HEK293 (cell line): ENCODE measurements around the gene SLC37A4.
"Not testable (repeated sequence)": the region's sequence is repeated elsewhere in the genome, so short reads cannot be mapped to it uniquely, and the experiment has no call there.

ENCODE experiments used
- CTCF ChIA-PET: fragments of 350-600 bp; formaldehyde crosslinking; extraction: SDS; loops from one replicate; lab custom pipeline; 2021; ENCODE audit warnings: antibody characterized with exemption; lab: Yijun Ruan, JAX
- POLR2A ChIA-PET: fragments of 300-600 bp; formaldehyde crosslinking; extraction: SDS; loops from one replicate; lab custom pipeline; 2020; ENCODE audit warnings: antibody characterized with exemption, inconsistent platforms; lab: Yijun Ruan, JAX
- H3K27ac ChIP-seq: fragments of 200-500 bp; sonication (Bioruptor generic); 2 replicates; pipeline ENCODE4 v1.5.1; 2014; ENCODE audit warnings: low read depth, low read length, control low read depth, inconsistent platforms; ENCODE audit errors: extremely low read depth
- H3K36me3 ChIP-seq, 2 experiments: fragments of 200-500 bp in 1 of 2; sonication (Bioruptor generic) in 1 of 2; 1 replicate in 1 of 2; 2 replicates in 1 of 2; pipeline ENCODE4 v1.5.1; 2014 to 2017; ENCODE audit warnings: inconsistent platforms in 2 of 2, low read length in 2 of 2; ENCODE audit not compliant: control insufficient read depth in 2 of 2, insufficient read depth in 1 of 2
- H3K4me1 ChIP-seq: fragments of 200-500 bp; sonication (Bioruptor generic); 2 replicates; pipeline ENCODE4 v1.5.1; 2014; ENCODE audit warnings: mild to moderate bottlenecking, low read length, inconsistent platforms; ENCODE audit not compliant: control insufficient read depth, insufficient read depth
- H3K4me3 ChIP-seq: 2 replicates; pipeline ENCODE4 v1.5.1; 2011; ENCODE audit warnings: low read depth, mild to moderate bottlenecking, control low read depth, low read length, moderate library complexity
- H3K9me3 ChIP-seq: fragments of 200-500 bp; sonication (Bioruptor generic); 2 replicates; pipeline ENCODE4 v1.5.1; 2014; ENCODE audit warnings: low read depth, low read length, inconsistent platforms; ENCODE audit not compliant: control insufficient read depth, insufficient read depth
- EGR2 ChIP-seq: fragments of 450-650 bp; formaldehyde crosslinking; IDR thresholded peaks from 2 replicates; pipeline ENCODE4 v1.5.1; 2016; ENCODE audit warnings: low read depth, missing biosample characterization, missing genetic modification characterization
- FEZF1 ChIP-seq: fragments of 450-650 bp; formaldehyde crosslinking; IDR thresholded peaks from 2 replicates; pipeline ENCODE4 v1.5.1; 2016; ENCODE audit warnings: missing biosample characterization, missing genetic modification characterization
- GLIS1 ChIP-seq: fragments of 450-650 bp; formaldehyde crosslinking; IDR thresholded peaks from 2 replicates; pipeline ENCODE4 v1.5.1; 2016; ENCODE audit warnings: missing biosample characterization, missing genetic modification characterization
- GLIS2 ChIP-seq: fragments of 450-650 bp; formaldehyde crosslinking; IDR thresholded peaks from 2 replicates; pipeline ENCODE4 v1.5.1; 2016; ENCODE audit warnings: missing biosample characterization, missing genetic modification characterization
- MZF1 ChIP-seq: fragments of 450-650 bp; formaldehyde crosslinking; IDR thresholded peaks from 2 replicates; pipeline ENCODE4 v1.5.1; 2017; ENCODE audit warnings: missing biosample characterization, missing genetic modification characterization, borderline replicate concordance
- OSR2 ChIP-seq: fragments of 450-650 bp; formaldehyde crosslinking; IDR thresholded peaks from 2 replicates; pipeline ENCODE4 v1.5.1; 2016; ENCODE audit warnings: missing biosample characterization, missing genetic modification characterization
- SCRT1 ChIP-seq: fragments of 450-650 bp; formaldehyde crosslinking; IDR thresholded peaks from 2 replicates; pipeline ENCODE4 v1.5.1; 2016; ENCODE audit warnings: missing biosample characterization, missing genetic modification characterization, borderline replicate concordance
- TRIM28 ChIP-seq: IDR thresholded peaks from 2 replicates; pipeline ENCODE4 v1.6.1; 2011; ENCODE audit warnings: low read length, control low read depth, borderline replicate concordance
- ZBTB17 ChIP-seq: fragments of 450-650 bp; formaldehyde crosslinking; IDR thresholded peaks from 2 replicates; pipeline ENCODE4 v1.5.1; 2016; ENCODE audit warnings: missing biosample characterization, missing genetic modification characterization
- ZNF112 ChIP-seq: fragments of 450-650 bp; formaldehyde crosslinking; IDR thresholded peaks from 2 replicates; pipeline ENCODE4 v1.5.0; 2017; ENCODE audit warnings: missing biosample characterization, missing genetic modification characterization
- ZNF16 ChIP-seq: fragments of 450-650 bp; formaldehyde crosslinking; IDR thresholded peaks from 2 replicates; pipeline ENCODE4 v1.5.1; 2016; ENCODE audit warnings: low read depth, missing biosample characterization, missing genetic modification characterization
- ZNF341 ChIP-seq: fragments of 450-650 bp; formaldehyde crosslinking; IDR thresholded peaks from 2 replicates; pipeline ENCODE4; 2016; ENCODE audit warnings: low read depth, missing biosample characterization, missing genetic modification characterization
- ZNF521 ChIP-seq: fragments of 450-650 bp; formaldehyde crosslinking; IDR thresholded peaks from 2 replicates; pipeline ENCODE4 v1.5.1; 2017; ENCODE audit warnings: missing biosample characterization, mild to moderate bottlenecking, missing genetic modification characterization
- ZNF558 ChIP-seq: fragments of 450-650 bp; formaldehyde crosslinking; IDR thresholded peaks from 2 replicates; pipeline ENCODE4 v1.5.1; 2016; ENCODE audit warnings: missing biosample characterization, missing genetic modification characterization
- ZNF621 ChIP-seq: fragments of 450-650 bp; formaldehyde crosslinking; IDR thresholded peaks from 2 replicates; pipeline ENCODE4 v1.5.1; 2017; ENCODE audit warnings: missing biosample characterization, missing genetic modification characterization
- ZNF629 ChIP-seq: fragments of 450-650 bp; formaldehyde crosslinking; IDR thresholded peaks from 2 replicates; pipeline ENCODE4 v1.5.1; 2017; ENCODE audit warnings: missing biosample characterization, missing genetic modification characterization
- ZNF707 ChIP-seq: fragments of 450-650 bp; formaldehyde crosslinking; IDR thresholded peaks from 2 replicates; pipeline ENCODE4 v1.5.1; 2016; ENCODE audit warnings: missing biosample characterization, missing genetic modification characterization
- ZNF776 ChIP-seq: fragments of 450-650 bp; formaldehyde crosslinking; IDR thresholded peaks from 2 replicates; pipeline ENCODE4 v1.5.0; 2017; ENCODE audit warnings: missing biosample characterization, missing genetic modification characterization, borderline replicate concordance
- ZNF792 ChIP-seq: fragments of 450-650 bp; formaldehyde crosslinking; IDR thresholded peaks from 2 replicates; pipeline ENCODE4 v1.5.1; 2016; ENCODE audit warnings: missing biosample characterization, missing genetic modification characterization
- TF ChIP-seq, protein P1 (sequence below): fragments of 450-650 bp; formaldehyde crosslinking; IDR thresholded peaks from 2 replicates; pipeline ENCODE4 v1.5.1; 2016; ENCODE audit warnings: missing biosample characterization, missing genetic modification characterization
- TF ChIP-seq, protein P2 (sequence below): fragments of 450-650 bp; formaldehyde crosslinking; IDR thresholded peaks from 2 replicates; pipeline ENCODE4 v1.5.1; 2016; ENCODE audit warnings: missing biosample characterization, missing genetic modification characterization

Gene SLC37A4

DNA sequence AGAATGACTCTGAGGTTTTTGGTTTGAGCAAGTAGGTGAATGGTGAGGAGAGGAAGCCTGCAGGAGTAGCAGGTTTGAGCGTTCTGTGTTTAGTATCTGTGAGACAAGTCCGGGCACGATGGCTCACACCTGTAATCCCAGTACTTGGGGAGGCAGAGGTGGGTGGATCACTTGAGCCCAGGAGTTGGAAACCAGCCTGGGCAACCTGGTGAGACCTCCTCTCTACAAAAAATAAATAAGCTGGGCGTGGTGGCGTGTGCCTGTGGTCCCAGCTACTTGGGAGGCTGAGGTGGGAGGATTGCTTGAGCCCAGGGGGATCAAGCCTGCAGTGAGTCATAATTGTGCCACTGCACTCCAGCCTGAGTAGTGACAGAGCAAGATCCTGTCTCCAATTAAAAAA, 42.4 kb downstream of the SLC37A4 start (continued):
- TF ChIP-seq, protein P1, sequence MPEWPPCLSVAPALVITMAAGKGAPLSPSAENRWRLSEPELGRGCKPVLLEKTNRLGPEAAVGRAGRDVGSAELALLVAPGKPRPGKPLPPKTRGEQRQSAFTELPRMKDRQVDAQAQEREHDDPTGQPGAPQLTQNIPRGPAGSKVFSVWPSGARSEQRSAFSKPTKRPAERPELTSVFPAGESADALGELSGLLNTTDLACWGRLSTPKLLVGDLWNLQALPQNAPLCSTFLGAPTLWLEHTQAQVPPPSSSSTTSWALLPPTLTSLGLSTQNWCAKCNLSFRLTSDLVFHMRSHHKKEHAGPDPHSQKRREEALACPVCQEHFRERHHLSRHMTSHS (tag by site-specific recombination): no peak
- TF ChIP-seq GLIS2 (tag by site-specific recombination) (peak; percentile 30; the same call in 1 of the 2 replicates), OSR2 (tag by site-specific recombination) (0 out of 2 replicates have a peak, but pooled peaks have one; percentile 17), TRIM28 (no peak), ZNF558 (tag by site-specific recombination) (no peak), ZNF341 (tag by site-specific recombination) (no peak), ZNF521 (tag by site-specific recombination) (no peak), ZNF792 (tag by site-specific recombination) (no peak), ZNF112 (tag by site-specific recombination) (no peak), FEZF1 (tag by site-specific recombination) (no peak), MZF1 (tag by site-specific recombination) (0 out of 2 replicates have a peak, but pooled peaks have one; percentile 39), SCRT1 (peak; percentile 39; the same call in 1 of the 2 replicates), ZNF707 (tag by site-specific recombination) (no peak), EGR2 (tag by site-specific recombination) (peak; percentile 27; the same call in 1 of the 2 replicates), ZNF629 (tag by site-specific recombination) (no peak), ZNF16 (no peak), ZNF621 (no peak), GLIS1 (tag by site-specific recombination) (peak; percentile 68)
- TF ChIP-seq, protein P2, sequence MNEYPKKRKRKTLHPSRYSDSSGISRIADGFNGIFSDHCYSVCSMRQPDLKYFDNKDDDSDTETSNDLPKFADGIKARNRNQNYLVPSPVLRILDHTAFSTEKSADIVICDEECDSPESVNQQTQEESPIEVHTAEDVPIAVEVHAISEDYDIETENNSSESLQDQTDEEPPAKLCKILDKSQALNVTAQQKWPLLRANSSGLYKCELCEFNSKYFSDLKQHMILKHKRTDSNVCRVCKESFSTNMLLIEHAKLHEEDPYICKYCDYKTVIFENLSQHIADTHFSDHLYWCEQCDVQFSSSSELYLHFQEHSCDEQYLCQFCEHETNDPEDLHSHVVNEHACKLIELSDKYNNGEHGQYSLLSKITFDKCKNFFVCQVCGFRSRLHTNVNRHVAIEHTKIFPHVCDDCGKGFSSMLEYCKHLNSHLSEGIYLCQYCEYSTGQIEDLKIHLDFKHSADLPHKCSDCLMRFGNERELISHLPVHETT (tag by site-specific recombination): no peak

DNA sequence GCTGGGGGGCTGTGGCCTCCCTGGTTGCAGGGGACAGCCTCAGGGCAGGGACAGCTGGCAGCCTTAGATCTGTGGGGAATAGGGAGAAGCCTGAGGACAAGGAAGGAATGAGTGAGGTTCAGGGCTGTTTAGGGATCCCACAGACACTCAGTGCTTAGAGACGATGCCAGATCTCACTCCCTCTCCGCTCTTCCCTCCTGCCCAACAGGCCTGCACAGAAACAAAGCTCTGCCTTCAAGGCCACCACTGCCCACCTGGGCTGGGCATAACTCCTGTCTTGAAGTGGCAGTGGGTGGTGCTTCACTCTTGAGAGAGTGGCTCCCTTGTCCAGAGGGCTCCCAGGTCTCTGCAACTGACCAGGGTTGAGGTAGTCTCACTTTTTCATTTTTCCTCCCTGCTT, 45.9 kb downstream of the SLC37A4 start:
- no peak overlapping the region for H3K4me3 ChIP-seq
- no peak overlapping the region for H3K27ac ChIP-seq
- no peaks in the 10 kb centered on the region for H3K4me1 ChIP-seq
- no peak for TF ChIP-seq ZNF776
- peak; percentile 36; the same call in 1 of the 2 replicates for TF ChIP-seq GLIS1 (tag by site-specific recombination)
- peak; percentile 78 for TF ChIP-seq ZBTB17 (tag by site-specific recombination)
- TF ChIP-seq, all 188 proteins: peak for 2
- ChIA-PET CTCF (interaction anchor here (0.7 kb wide), 1 partner anchor 13 kb away, joined by 3 read pairs; the partner anchor contains the start of gene CENATAC), POLR2A (interaction anchor here (2.6 kb wide), 1 partner anchor 13 kb away, joined by 12 read pairs; the partner anchor contains the start of gene CENATAC)
- H3K9me3 ChIP-seq: no peaks in the 10 kb centered on the region
- H3K36me3 ChIP-seq: no peaks in the 10 kb centered on the region

DNA sequence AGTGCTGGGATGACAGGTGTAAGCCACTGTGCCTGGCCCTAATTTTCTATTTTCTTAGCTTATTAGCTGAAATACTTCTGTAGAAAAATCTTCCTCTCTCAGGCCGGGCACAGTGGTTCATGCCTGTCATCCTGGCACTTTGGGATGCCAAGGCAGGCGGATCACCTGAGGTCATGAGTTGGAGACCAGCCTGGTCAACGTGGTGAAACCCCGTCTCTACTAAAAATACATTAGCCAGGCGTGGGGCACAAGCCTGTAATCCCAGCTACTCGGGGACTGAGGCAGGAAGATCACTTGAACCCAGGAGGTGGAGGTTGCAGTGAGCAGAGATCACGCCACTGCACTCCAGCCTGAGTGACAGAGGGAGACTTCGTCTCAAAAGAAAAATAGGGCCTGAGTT, 46.3 kb downstream of the SLC37A4 start:
- POLR2A ChIA-PET: interaction anchor here (2.6 kb wide), 1 partner anchor 13 kb away, joined by 12 read pairs; the partner anchor contains the start of gene CENATAC
- CTCF ChIA-PET: interaction anchor here (0.6 kb wide), 1 partner anchor 463 kb away, joined by 4 read pairs; no protein-coding TSS in a partner anchor
- not testable (repeated sequence) for H3K36me3 ChIP-seq, H3K4me1 ChIP-seq, H3K4me3 ChIP-seq, H3K9me3 ChIP-seq, H3K27ac ChIP-seq
